ENCODE results near the gene ACER3. TPM values are rescaled to one million over a fixed set of nuclear protein-coding genes. Genes with fewer than 3 reads are reported as not detected.

Gene ACER3
- total RNA-seq, 1 donor from 2014 or later, result 16.2 TPM

DNA sequence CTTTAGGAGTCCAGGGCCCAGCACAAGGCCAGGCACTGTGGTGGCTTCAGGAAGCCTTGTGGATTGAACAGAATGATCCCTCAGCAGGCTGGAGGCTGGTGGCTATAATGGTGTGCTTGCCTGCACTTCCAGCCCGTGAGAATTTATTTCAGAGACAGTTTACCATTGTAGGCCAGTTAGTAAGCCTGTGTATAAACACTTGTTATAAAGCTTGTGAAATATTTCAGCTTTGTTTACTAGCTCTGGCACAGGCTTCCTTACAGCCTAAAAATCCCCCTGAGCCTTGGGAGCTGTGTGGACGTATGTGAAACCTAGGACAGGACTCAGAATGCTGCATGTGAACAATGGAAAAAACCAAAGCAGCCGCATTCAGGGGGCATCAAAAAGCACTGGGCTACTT, 26.6 kb upstream of the ACER3 start:
- peaks cover 52% of the 10 kb centered on the region for H3K4me1 ChIP-seq
- TF ChIP-seq, protein P1, sequence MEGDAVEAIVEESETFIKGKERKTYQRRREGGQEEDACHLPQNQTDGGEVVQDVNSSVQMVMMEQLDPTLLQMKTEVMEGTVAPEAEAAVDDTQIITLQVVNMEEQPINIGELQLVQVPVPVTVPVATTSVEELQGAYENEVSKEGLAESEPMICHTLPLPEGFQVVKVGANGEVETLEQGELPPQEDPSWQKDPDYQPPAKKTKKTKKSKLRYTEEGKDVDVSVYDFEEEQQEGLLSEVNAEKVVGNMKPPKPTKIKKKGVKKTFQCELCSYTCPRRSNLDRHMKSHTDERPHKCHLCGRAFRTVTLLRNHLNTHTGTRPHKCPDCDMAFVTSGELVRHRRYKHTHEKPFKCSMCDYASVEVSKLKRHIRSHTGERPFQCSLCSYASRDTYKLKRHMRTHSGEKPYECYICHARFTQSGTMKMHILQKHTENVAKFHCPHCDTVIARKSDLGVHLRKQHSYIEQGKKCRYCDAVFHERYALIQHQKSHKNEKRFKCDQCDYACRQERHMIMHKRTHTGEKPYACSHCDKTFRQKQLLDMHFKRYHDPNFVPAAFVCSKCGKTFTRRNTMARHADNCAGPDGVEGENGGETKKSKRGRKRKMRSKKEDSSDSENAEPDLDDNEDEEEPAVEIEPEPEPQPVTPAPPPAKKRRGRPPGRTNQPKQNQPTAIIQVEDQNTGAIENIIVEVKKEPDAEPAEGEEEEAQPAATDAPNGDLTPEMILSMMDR (IDR thresholded peaks at IDR 0.05), result no peak
- TF ChIP-seq POLR2AphosphoS5 (IDR thresholded peaks at IDR 0.05; ENCODE audit: insufficient read depth in 1 of 2, low read depth in 1 of 2) (no peak), POLR2A (IDR thresholded peaks at IDR 0.05) (no peak)
- H3K36me3 ChIP-seq, result no peaks in the 10 kb centered on the region
- intact Hi-C loops (cut with DNase I), result no loop called here
- no peaks in the 10 kb centered on the region for H3K27me3 ChIP-seq
- H3K4me3 ChIP-seq, result no peak overlapping the region
- H3K27ac ChIP-seq, result peak overlapping the region; percentile 56
- H3K9me3 ChIP-seq, result no peaks in the 10 kb centered on the region
- DNase-seq (ENCODE audit: extremely low spot score in 2 of 2), result peak in 1 of 2 donors; percentile 52

DNA sequence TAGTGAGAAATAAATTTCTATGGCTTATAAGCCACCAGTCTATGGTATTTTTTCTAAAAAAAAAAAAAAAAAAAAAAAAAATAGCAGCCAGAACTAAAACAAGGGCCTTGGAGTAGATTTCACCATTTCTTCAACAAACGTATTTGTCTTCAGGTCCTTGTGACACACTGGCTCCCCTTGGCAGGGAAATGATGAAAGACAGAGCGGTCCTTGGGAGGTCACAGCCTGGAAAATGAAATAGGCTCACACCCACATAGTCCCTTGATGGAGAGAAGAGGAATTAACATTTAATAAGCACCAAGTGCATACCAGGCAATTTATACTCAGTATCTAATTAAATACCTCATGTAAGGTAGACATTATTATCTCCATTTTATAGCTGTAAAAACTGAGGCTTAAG, 25.7 kb upstream of the ACER3 start:
- Histone ChIP-seq H3K9me3 (no peaks in the 10 kb centered on the region), H3K4me1 (peaks cover 52% of the 10 kb centered on the region), H3K27ac (no peak overlapping the region), H3K27me3 (no peaks in the 10 kb centered on the region), H3K4me3 (no peak overlapping the region), H3K36me3 (no peaks in the 10 kb centered on the region)
- TF ChIP-seq, protein P1 (IDR thresholded peaks at IDR 0.05), result no peak
- TF ChIP-seq POLR2A (IDR thresholded peaks at IDR 0.05) (no peak), POLR2AphosphoS5 (IDR thresholded peaks at IDR 0.05; ENCODE audit: insufficient read depth in 1 of 2, low read depth in 1 of 2) (no peak)
- no peak for DNase-seq (ENCODE audit: extremely low spot score in 2 of 2)
- intact Hi-C loops (cut with DNase I), result no loop called here

- no peak overlapping the region for H3K27ac ChIP-seq
- intact Hi-C loops (cut with DNase I), result no loop called here
- H3K9me3 ChIP-seq, result no peaks in the 10 kb centered on the region
- peaks cover 43% of the 10 kb centered on the region for H3K4me1 ChIP-seq
- H3K36me3 ChIP-seq, result no peaks in the 10 kb centered on the region
- peak in 1 of 2 donors; percentile 82 for TF ChIP-seq POLR2AphosphoS5 (IDR thresholded peaks at IDR 0.05; ENCODE audit: insufficient read depth in 1 of 2, low read depth in 1 of 2)
- no peak for TF ChIP-seq POLR2A (IDR thresholded peaks at IDR 0.05)
- no peak for DNase-seq (ENCODE audit: extremely low spot score in 2 of 2)
- H3K4me3 ChIP-seq, result no peak overlapping the region
- H3K27me3 ChIP-seq, result no peaks in the 10 kb centered on the region
These were observed 24.6 kb upstream of the ACER3 start for GRCh38 chr11:76835928-76836612.

DNA sequence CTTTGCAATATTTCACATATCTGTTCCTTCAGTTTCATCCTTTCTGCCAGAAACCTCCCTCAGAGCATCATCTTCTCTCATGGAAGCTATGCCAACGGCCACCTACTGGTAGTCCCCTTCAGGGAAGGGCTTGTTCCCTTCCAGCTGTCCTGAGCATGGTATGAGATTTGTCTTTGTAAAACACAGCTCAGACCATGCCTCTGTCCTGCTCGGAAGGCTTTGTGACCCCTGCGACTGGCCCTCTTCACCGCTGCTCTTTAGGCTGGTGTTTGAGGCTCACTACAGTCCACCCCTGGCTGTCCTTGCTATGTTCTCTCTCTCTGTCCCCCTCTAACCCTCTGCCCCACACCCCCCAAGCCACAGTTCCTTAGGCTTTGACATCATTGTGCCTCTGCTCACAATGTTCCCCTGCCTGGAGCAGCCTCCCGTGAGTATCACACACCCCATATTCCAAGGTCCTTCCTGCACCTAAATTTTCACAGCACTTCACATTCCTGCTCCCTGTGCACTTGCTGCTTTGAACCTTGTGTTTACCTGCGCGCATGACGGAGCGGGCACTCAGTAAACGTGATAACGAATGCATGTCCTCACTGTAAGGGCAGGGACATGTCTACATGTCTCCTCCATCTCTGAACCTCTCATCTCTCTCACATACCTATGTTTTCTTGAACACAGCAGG, 24.0 kb upstream of the ACER3 start:
- Histone ChIP-seq H3K4me3 (no peak overlapping the region), H3K27ac (no peak overlapping the region), H3K9me3 (no peaks in the 10 kb centered on the region), H3K27me3 (no peaks in the 10 kb centered on the region), H3K36me3 (no peaks in the 10 kb centered on the region), H3K4me1 (peaks cover 38% of the 10 kb centered on the region)
- no peak for DNase-seq (ENCODE audit: extremely low spot score in 2 of 2)
- TF ChIP-seq POLR2A (IDR thresholded peaks at IDR 0.05) (no peak), POLR2AphosphoS5 (IDR thresholded peaks at IDR 0.05; ENCODE audit: insufficient read depth in 1 of 2, low read depth in 1 of 2) (no peak)
- TF ChIP-seq, protein P1 (IDR thresholded peaks at IDR 0.05), result no peak
- intact Hi-C loops (cut with DNase I), result no loop called here

DNA sequence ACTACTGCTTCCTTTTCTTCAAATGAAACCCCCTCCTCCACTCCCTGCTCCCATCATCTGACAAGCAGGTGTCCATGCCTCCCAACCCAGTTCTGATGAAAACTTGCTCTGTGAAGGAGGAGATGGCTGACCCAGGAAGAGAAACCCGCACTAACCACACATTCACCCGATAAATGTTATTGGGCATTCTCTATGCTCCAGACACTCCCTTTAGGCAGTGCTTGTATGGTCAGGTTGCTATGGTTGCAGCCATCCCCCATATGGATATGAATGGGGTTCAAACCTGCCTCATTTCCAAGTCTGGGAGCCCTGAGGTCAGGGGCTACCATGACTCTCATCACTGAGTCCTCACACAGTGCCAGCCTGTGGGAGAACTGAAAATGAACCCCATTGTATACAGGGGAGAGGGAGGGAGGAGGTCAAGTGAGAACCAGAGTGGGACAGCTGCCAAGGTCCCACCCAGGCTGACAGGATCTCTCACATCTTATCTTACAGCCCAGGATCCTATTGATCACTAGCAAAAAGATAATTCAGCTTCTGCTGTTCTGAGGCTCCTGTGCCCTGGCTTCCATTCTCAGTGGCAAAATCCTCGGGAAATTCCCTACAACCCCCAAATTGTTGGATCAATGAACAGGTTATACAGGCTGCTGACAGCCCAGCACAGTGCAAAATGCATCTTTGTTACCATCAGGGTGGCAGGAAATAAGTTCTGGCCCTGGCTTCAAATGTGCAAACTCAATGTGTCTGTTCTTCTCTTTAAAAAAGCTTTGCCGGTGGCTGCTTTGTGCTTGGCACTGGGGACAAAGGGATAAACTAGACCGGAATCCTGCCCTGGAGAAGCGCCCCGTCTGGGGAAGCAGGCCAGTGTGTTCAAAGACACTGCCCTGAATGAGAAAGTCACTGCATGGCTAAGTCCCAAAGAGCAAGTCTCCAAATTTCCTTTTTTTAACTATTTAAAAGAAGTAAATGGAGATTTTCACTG, 22.7 kb upstream of the ACER3 start:
- DNase-seq (ENCODE audit: extremely low spot score in 2 of 2), result no peak
- Histone ChIP-seq H3K36me3 (no peaks in the 10 kb centered on the region), H3K4me1 (peaks cover 38% of the 10 kb centered on the region), H3K4me3 (no peak overlapping the region), H3K27me3 (no peaks in the 10 kb centered on the region), H3K27ac (peak overlapping the region; percentile 17), H3K9me3 (no peaks in the 10 kb centered on the region)
- intact Hi-C loops (cut with DNase I), result no loop called here
- no peak for TF ChIP-seq POLR2A (IDR thresholded peaks at IDR 0.05)
- TF ChIP-seq POLR2AphosphoS5 (IDR thresholded peaks at IDR 0.05; ENCODE audit: insufficient read depth in 1 of 2, low read depth in 1 of 2), result no peak
- TF ChIP-seq, protein P1 (IDR thresholded peaks at IDR 0.05), result no peak
